Measurements from ENCODE around the gene POLR2C. TPM values are rescaled to one million over a fixed set of nuclear protein-coding genes. Genes with fewer than 3 reads are reported as not detected.

POLR2C gene
- polyA plus RNA-seq (2012; ENCODE audit: insufficient read depth, insufficient read length, low read depth) = 481 TPM

DNA sequence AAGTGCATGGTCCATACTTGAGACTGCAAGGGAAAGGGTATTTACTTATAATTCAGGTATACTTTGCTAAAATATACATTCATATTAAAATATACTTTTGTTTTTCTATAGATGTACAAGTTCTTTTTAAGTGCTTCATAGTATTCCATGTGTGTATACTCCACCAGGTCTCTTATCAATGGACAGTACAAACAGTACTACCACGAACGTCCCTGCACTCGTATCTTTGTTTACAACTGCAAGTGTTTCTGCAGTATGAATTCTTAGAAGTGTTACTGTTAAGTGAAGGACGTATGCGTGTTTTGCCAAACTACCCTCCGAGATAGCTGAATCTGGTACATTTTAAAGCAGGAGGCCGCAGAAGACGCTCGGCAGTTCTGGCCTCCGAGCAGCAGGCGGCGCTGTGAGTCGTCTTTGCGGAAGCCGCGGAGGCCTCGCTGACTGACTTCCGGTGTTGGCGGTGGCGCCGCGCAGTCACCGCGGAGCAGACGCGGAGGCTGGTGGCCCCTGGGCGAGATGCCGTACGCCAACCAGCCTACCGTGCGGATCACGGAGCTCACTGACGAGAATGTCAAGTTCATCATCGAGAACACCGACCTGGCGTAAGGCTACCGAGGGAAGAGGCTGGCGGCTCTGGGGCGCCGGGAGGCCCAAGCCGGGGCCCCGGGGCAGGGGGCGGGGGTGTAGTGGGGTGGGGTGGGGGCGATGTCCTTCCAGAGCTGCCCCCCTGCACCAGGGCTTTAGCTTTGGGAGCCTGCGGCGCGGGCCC, at the start of gene POLR2C:
Gene POLR2C (plus strand): TSS at position 471 of the 769 bp plus-strand sequence. CDS start 46 bp downstream, at position 517.
- peaks cover 83% of the 10 kb centered on the region for H3K36me3 ChIP-seq
- DNase-seq = peak; percentile 93

GRCh38 chr16:57413301-57413730, 49.2 kb upstream of the POLR2C start:
- Histone ChIP-seq H3K9me3 (no peaks in the 10 kb centered on the region), H3K4me1 (peaks cover 16% of the 10 kb centered on the region), H3K27me3 (no peaks in the 10 kb centered on the region), H3K4me3 (ENCODE audit: low read depth, low read length) (no peak overlapping the region), H3K36me3 (no peaks in the 10 kb centered on the region)
- TF ChIP-seq, protein P1, sequence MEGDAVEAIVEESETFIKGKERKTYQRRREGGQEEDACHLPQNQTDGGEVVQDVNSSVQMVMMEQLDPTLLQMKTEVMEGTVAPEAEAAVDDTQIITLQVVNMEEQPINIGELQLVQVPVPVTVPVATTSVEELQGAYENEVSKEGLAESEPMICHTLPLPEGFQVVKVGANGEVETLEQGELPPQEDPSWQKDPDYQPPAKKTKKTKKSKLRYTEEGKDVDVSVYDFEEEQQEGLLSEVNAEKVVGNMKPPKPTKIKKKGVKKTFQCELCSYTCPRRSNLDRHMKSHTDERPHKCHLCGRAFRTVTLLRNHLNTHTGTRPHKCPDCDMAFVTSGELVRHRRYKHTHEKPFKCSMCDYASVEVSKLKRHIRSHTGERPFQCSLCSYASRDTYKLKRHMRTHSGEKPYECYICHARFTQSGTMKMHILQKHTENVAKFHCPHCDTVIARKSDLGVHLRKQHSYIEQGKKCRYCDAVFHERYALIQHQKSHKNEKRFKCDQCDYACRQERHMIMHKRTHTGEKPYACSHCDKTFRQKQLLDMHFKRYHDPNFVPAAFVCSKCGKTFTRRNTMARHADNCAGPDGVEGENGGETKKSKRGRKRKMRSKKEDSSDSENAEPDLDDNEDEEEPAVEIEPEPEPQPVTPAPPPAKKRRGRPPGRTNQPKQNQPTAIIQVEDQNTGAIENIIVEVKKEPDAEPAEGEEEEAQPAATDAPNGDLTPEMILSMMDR (IDR thresholded peaks at IDR 0.05; ENCODE audit: low read depth, low read length) = no peak
- DNase-seq = no peak

More for the DNA sequence above, at the start of gene POLR2C:
- Histone ChIP-seq H3K4me3 (ENCODE audit: low read depth, low read length) (peak within 1 kb of the TSS; percentile 95), H3K4me1 (peaks cover 11% of the 10 kb centered on the region), H3K27me3 (no peaks in the 10 kb centered on the region), H3K9me3 (no peaks in the 10 kb centered on the region)
- TF ChIP-seq, protein P1 (IDR thresholded peaks at IDR 0.05; ENCODE audit: low read depth, low read length) = peak; percentile 82

- Histone ChIP-seq H3K36me3 (no peaks in the 10 kb centered on the region), H3K4me3 (ENCODE audit: low read depth, low read length) (no peak overlapping the region), H3K9me3 (no peaks in the 10 kb centered on the region), H3K27me3 (no peaks in the 10 kb centered on the region), H3K4me1 (peaks cover 18% of the 10 kb centered on the region)
- TF ChIP-seq, protein P1 (IDR thresholded peaks at IDR 0.05; ENCODE audit: low read depth, low read length) = no peak
- DNase-seq = no peak
These were observed 48.7 kb upstream of the POLR2C start for GRCh38 chr16:57413733-57414132.

- H3K4me3 ChIP-seq (ENCODE audit: low read depth, low read length) = no peak overlapping the region
- H3K27me3 ChIP-seq = no peaks in the 10 kb centered on the region
- no peaks in the 10 kb centered on the region for H3K9me3 ChIP-seq
- H3K36me3 ChIP-seq = no peaks in the 10 kb centered on the region
- H3K4me1 ChIP-seq = peaks cover 23% of the 10 kb centered on the region
- no peak for DNase-seq
- TF ChIP-seq, protein P1 (IDR thresholded peaks at IDR 0.05; ENCODE audit: low read depth, low read length) = no peak
These were observed 46.4 kb upstream of the POLR2C start for GRCh38 chr16:57416084-57416483.

- H3K4me3 ChIP-seq (ENCODE audit: low read depth, low read length) = no peak overlapping the region
- DNase-seq = peak; percentile 33
These were observed 43.0 kb upstream of the POLR2C start for GRCh38 chr16:57419506-57419905.

More at GRCh38 chr16:57419506-57419905, 43.0 kb upstream of the POLR2C start:
- TF ChIP-seq, protein P1 (IDR thresholded peaks at IDR 0.05; ENCODE audit: low read depth, low read length) = peak; percentile 14; the same call in 1 of the 2 replicates
- H3K36me3 ChIP-seq = no peaks in the 10 kb centered on the region
- no peaks in the 10 kb centered on the region for H3K27me3 ChIP-seq
- peaks cover 23% of the 10 kb centered on the region for H3K4me1 ChIP-seq
- H3K9me3 ChIP-seq = no peaks in the 10 kb centered on the region

All from BE2C (cell line).